Activated CD8-positive, alpha-beta T cell treated with anti-CD3 and anti-CD28 coated beads for 36 hours (primary cell): ENCODE measurements around the gene CRACR2A. TPM values are rescaled to one million over a fixed set of nuclear protein-coding genes. Genes with fewer than 3 reads are reported as not detected.
A peak's percentile ranks its signal among the peaks of the same experiment; 100 is the strongest.

Source experiments
- ATAC-seq: fragments of 200-7000 bp; cut with Tn5 transposase; one replicate; pipeline ENCODE4 v1.10.0; 2021; ENCODE audit warnings: mild to moderate bottlenecking, moderate library complexity
- CTCF ChIA-PET: fragments of 350-600 bp; sonication (Branson Sonifier 250); formaldehyde crosslinking; loops from one replicate; lab custom pipeline; 2021; ENCODE audit warnings: antibody characterized with exemption; lab: Charles Lee
- POLR2A ChIA-PET: fragments of 350-600 bp; sonication (Branson Sonifier 250); formaldehyde crosslinking; loops from one replicate; lab custom pipeline; 2021; ENCODE audit warnings: antibody characterized with exemption; lab: Charles Lee
- DNase-seq: peaks from one replicate; pipeline ENCODE4 v3.0.0-alpha.2; 2020
- H3K27ac Mint-ChIP-seq: one replicate; pipeline ENCODE4 v1.8.0; 2021; ENCODE audit warnings: mild to moderate bottlenecking, mixed read lengths
- H3K27me3 Mint-ChIP-seq: one replicate; pipeline ENCODE4 v1.8.0; 2021; ENCODE audit warnings: mixed read lengths
- H3K36me3 Mint-ChIP-seq: one replicate; pipeline ENCODE4 v1.8.0; 2021; ENCODE audit warnings: low read depth, mixed read lengths
- H3K4me1 Mint-ChIP-seq: one replicate; pipeline ENCODE4 v1.8.0; 2021; ENCODE audit warnings: low read depth, mixed read lengths
- H3K4me3 Mint-ChIP-seq: one replicate; pipeline ENCODE4 v1.8.0; 2021; ENCODE audit warnings: mild to moderate bottlenecking, moderate library complexity, mixed read lengths
- H3K9me3 Mint-ChIP-seq: one replicate; pipeline ENCODE4 v1.8.0; 2021; ENCODE audit warnings: mixed read lengths
- CTCF ChIP-seq: fragments of 200-600 bp; IDR thresholded peaks from one replicate; pipeline ENCODE4 v1.8.0; 2022; ENCODE audit warnings: antibody characterized with exemption, mild to moderate bottlenecking
- intact Hi-C: fragments of 100-400 bp; cut with micrococcal nuclease; formaldehyde crosslinking; loops from one replicate; pipeline ENCODE4 v1.10.0; 2022
- total RNA-seq, 2 experiments: library from RNA; stranded (reverse); gene quantifications; one replicate each; pipeline ENCODE4 v1.2.3, GENCODE V29; 2021

Gene CRACR2A
- total RNA-seq, 2 experiments from 2014 or later, result 21.2 to 24.7 TPM

DNA sequence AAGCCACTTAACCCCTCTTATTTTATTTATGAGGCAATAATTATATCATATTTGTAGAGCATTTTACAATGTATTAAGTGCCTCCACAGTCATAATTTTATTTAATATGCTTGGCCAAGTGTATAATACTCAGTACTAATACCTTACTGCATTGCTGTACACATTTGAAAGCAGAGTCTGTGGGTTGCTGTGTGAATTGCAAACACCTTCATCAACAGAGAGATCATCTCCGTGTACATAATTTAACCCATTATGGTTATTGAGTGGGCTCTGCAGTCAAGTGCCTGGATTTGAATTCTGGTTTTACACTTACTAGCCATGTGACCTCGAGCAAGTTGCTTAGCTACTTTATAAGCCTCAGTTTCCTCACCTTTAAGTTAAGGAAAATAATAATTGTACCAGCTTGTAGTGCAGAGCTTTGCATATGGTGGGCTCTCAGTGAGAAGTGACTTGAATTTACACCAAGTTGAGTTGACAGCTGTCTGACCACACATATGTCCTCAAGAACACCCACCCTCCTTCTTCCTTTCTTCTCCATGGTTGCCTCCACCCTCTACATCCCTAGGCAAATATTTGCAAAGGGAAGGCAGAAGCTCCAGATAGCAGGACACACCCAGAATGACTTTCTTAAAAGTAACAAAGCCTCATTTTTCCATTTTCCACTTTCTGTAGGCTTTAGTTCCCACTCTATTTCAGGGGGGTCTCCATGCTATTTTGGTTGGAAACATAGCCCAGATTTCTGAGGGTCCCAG, 12.3 kb downstream of the CRACR2A start:
- ATAC-seq, result no peak
- Mint-ChIP-seq H3K27me3 (no peaks in the 10 kb centered on the region), H3K4me3 (no peak overlapping the region), H3K4me1 (peaks cover 30% of the 10 kb centered on the region), H3K36me3 (peaks cover 25% of the 10 kb centered on the region), H3K9me3 (no peaks in the 10 kb centered on the region), H3K27ac (no peak overlapping the region)
- no peak for TF ChIP-seq CTCF
- intact Hi-C loops, result no loop called here
- no peak for DNase-seq
- CTCF ChIA-PET, result interaction anchor here (1.2 to 3.6 kb wide), 3 partner anchors 12 to 440 kb away, joined by 3 to 12 read pairs (median 6); no protein-coding TSS in a partner anchor
- POLR2A ChIA-PET, result interaction anchor here (1.2 to 4.3 kb wide), 2 partner anchors 10 to 13 kb away, joined by 4 to 25 read pairs; partner anchors contain the start of gene CRACR2A

- POLR2A ChIA-PET, result no interaction called here
Observed at GRCh38 chr12:3735432-3735831, 17.5 kb downstream of the CRACR2A start.

GRCh38 chr12:3732901-3733300, 20.0 kb downstream of the CRACR2A start:
- DNase-seq (no peak), ATAC-seq (no peak)
- no peaks in the 10 kb centered on the region for H3K9me3 Mint-ChIP-seq
- no peaks in the 10 kb centered on the region for H3K27me3 Mint-ChIP-seq
- ChIA-PET CTCF (no interaction called here), POLR2A (interaction anchor here (1.2 kb wide), 1 partner anchor 9 kb away, joined by 3 read pairs; no protein-coding TSS in a partner anchor)
- intact Hi-C loops, result no loop called here
- no peak overlapping the region for H3K27ac Mint-ChIP-seq
- H3K36me3 Mint-ChIP-seq, result peaks cover 42% of the 10 kb centered on the region
- peaks cover 24% of the 10 kb centered on the region for H3K4me1 Mint-ChIP-seq
- H3K4me3 Mint-ChIP-seq, result no peak overlapping the region
- TF ChIP-seq CTCF, result no peak

More at GRCh38 chr12:3735432-3735831, 17.5 kb downstream of the CRACR2A start:
- H3K4me3 Mint-ChIP-seq, result no peak overlapping the region
- no peaks in the 10 kb centered on the region for H3K9me3 Mint-ChIP-seq
- no peak overlapping the region for H3K27ac Mint-ChIP-seq
- peaks cover 7% of the 10 kb centered on the region for H3K4me1 Mint-ChIP-seq
- CTCF ChIA-PET, result no interaction called here
- DNase-seq, result no peak
- TF ChIP-seq CTCF, result no peak
- ATAC-seq, result no peak
- intact Hi-C loops, result no loop called here
- H3K36me3 Mint-ChIP-seq, result peaks cover 31% of the 10 kb centered on the region
- no peaks in the 10 kb centered on the region for H3K27me3 Mint-ChIP-seq

- CTCF ChIA-PET, result interaction anchor here (1.3 kb wide), 1 partner anchor 74 kb away, joined by 5 read pairs; no protein-coding TSS in a partner anchor
- Mint-ChIP-seq H3K9me3 (no peaks in the 10 kb centered on the region), H3K4me1 (peaks cover 36% of the 10 kb centered on the region), H3K36me3 (peaks cover 51% of the 10 kb centered on the region), H3K27me3 (no peaks in the 10 kb centered on the region), H3K27ac (no peak overlapping the region), H3K4me3 (no peak overlapping the region)
- TF ChIP-seq CTCF, result no peak
- DNase-seq, result no peak
- intact Hi-C loops, result no loop called here
- POLR2A ChIA-PET, result no interaction called here
- no peak for ATAC-seq
Observed at GRCh38 chr12:3730111-3730510, 22.8 kb downstream of the CRACR2A start.

DNA sequence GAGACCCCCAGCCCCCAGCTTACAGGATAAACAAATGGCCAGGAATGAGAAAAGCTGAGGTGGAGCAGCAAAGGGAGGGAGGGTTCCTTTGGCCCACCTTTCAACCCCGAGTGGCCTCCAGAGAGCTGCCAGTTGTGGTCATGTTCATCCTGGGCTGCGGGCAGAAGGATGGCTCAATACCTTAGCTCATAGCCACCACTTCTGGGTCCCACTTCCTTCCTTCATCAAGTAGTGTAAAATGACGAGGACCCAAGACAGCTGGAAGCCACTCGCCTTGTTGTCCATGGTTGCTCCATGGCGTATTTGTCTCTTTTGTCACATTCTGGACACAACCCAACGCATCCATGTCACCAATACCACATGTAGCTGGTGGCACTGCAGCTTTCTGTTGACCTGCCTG, 24.2 kb downstream of the CRACR2A start:
- ChIA-PET CTCF (interaction anchor here (1.1 to 1.6 kb wide), 4 partner anchors 12 to 429 kb away, joined by 3 to 6 read pairs (median 4); no protein-coding TSS in a partner anchor), POLR2A (interaction anchor here (0.7 to 2.5 kb wide), 5 partner anchors 16 to 24 kb away, joined by 3 to 11 read pairs (median 8); partner anchors contain the start of gene CRACR2A)
- Mint-ChIP-seq H3K4me3 (no peak overlapping the region), H3K27ac (peak overlapping the region; percentile 85), H3K4me1 (peaks cover 36% of the 10 kb centered on the region), H3K9me3 (peaks cover 3% of the 10 kb centered on the region), H3K27me3 (no peaks in the 10 kb centered on the region), H3K36me3 (peaks cover 62% of the 10 kb centered on the region)
- DNase-seq (peak; percentile 65), ATAC-seq (peak; percentile 64)
- TF ChIP-seq CTCF, result no peak
- intact Hi-C loops, result no loop called here
